Spleen (tissue), 11 donors: ENCODE measurements around the gene PCBP3. TPM values are rescaled to one million over a fixed set of nuclear protein-coding genes. Genes with fewer than 3 reads are reported as not detected.
"Not testable (repeated sequence)": the region's sequence is repeated elsewhere in the genome, so short reads cannot be mapped to it uniquely, and the experiment has no call there.

Experiments used
- DNase-seq: peaks from one replicate; pipeline ENCODE4 v3.0.0-alpha.2; 2020
- H3K27ac ChIP-seq, 8 donors: fragments of 200-600 bp; sonication (generic) in 7 of 8; 1 replicate in 4 of 8; 2 replicates in 4 of 8; pipeline versions ENCODE4 v1.5.0 to v1.8.0; 2016 to 2021; ENCODE audit warnings: inconsistent platforms in 4 of 8, mild to moderate bottlenecking in 4 of 8, moderate library complexity in 1 of 8
- H3K27me3 ChIP-seq, 7 donors: fragments of 200-600 bp; sonication (generic) in 6 of 7; replicated peaks in 1 of 7; 1 replicate in 4 of 7; 2 replicates in 3 of 7; pipeline versions ENCODE4 v1.5.0 to v1.8.0; 2016 to 2021; ENCODE audit warnings: inconsistent platforms in 3 of 7, mild to moderate bottlenecking in 1 of 7
- H3K36me3 ChIP-seq, 6 donors: fragments of 200-600 bp; sonication (generic) in 5 of 6; 1 replicate in 4 of 6; 2 replicates in 2 of 6; pipeline versions ENCODE4 v1.5.0 to v1.8.0; 2016 to 2021; ENCODE audit warnings: inconsistent platforms in 2 of 6
- H3K4me1 ChIP-seq, 6 donors: fragments of 200-600 bp; sonication (generic) in 5 of 6; 1 replicate in 3 of 6; 2 replicates in 3 of 6; pipeline versions ENCODE4 v1.5.0 to v1.8.0; 2016 to 2021; ENCODE audit warnings: inconsistent platforms in 3 of 6
- H3K4me3 ChIP-seq, 8 donors: fragments of 200-600 bp; sonication (generic) in 7 of 8; 1 replicate in 4 of 8; 2 replicates in 4 of 8; pipeline versions ENCODE4 v1.5.0 to v1.8.0; 2016 to 2021; ENCODE audit warnings: inconsistent platforms in 4 of 8, mild to moderate bottlenecking in 4 of 8, moderate library complexity in 2 of 8
- H3K9me3 ChIP-seq, 8 donors: fragments of 200-600 bp; sonication (generic) in 7 of 8; 1 replicate in 4 of 8; 2 replicates in 4 of 8; pipeline versions ENCODE4 v1.5.0 to v1.8.0; 2016 to 2021; ENCODE audit warnings: inconsistent platforms in 4 of 8
- CTCF ChIP-seq, 11 experiments: fragments of 200-600 bp in 7 of 11; fragments of 450-650 bp in 4 of 11; sonication (generic) in 4 of 11; IDR thresholded peaks in 8 of 11; conservative IDR thresholded peaks in 3 of 11; 1 replicate in 7 of 11; 2 replicates in 4 of 11; pipeline versions ENCODE4 v1.4.0 to v1.8.0; 2016 to 2021; ENCODE audit warnings: antibody characterized with exemption in 11 of 11, inconsistent platforms in 4 of 11, mild to moderate bottlenecking in 1 of 11
- POLR2A ChIP-seq, 3 donors: fragments of 450-650 bp; IDR thresholded peaks; one replicate each; pipeline ENCODE4 v1.5.1; 2017; ENCODE audit warnings: antibody characterized with exemption in 3 of 3, mild to moderate bottlenecking in 1 of 3
- POLR2AphosphoS5 ChIP-seq, 3 donors: sonication (generic); formaldehyde crosslinking; IDR thresholded peaks; one replicate each; pipeline ENCODE4 v1.5.1; 2017; ENCODE audit warnings: antibody characterized with exemption in 3 of 3
- WGBS, 5 donors: extraction: QIAGEN DNeasy Blood & Tissue Kit in 3 of 5; methylation state at CpG; one replicate each; pipeline versions ENCODE4 v1.1.5 to v1.1.7; 2013 to 2018; 5-methylcytosine and 5-hydroxymethylcytosine counted together
- intact Hi-C: fragments of 100-400 bp; cut with DNase I; formaldehyde crosslinking; loops from one replicate; pipeline ENCODE4 v1.15.0; 2023; ENCODE audit warnings: low total_unique reads
- polyA plus RNA-seq, 3 donors: library from polyadenylated mRNA; stranded (reverse); fragments of 200-250 nt; gene quantifications; one replicate each; pipeline ENCODE4 v1.2.1, GENCODE V29; 2013
- total RNA-seq, 7 donors: library from RNA; depleted of rRNA in 3 of 7; stranded (reverse); fragments of >200 nt in 3 of 7; fragmentation: NEBNext Ultra II Directional in 4 of 7; extraction: Animal tissue kit (Norgen Biotek cat#: 25700) in 4 of 7; gene quantifications; one replicate each; pipeline versions ENCODE4 v1.1.0 to v1.2.1, GENCODE V29; 2016 to 2021
- donor health status: healthy with polysubstance abuse.
- donor health status: DM: no; HTN: no; CAD: no; lungs with moderate emphysema.
- donor health status: DM: no; HTN: no; CAD: no.
- donor health status: Bipolar disorder and iron deficiency.
- donor health status: healthy.
- donor health status: DM: no; HTN: no; CAD: no.
- donor health status: DM: yes; HTN: yes; CAD: no.

PCBP3 gene
- total and polyA plus RNA-seq, 10 donors: 4.2 to 31.6 (median 15.2) TPM

- H3K27me3 ChIP-seq: no peaks in the 10 kb centered on the region
- no peaks in the 10 kb centered on the region for H3K9me3 ChIP-seq
- no peak overlapping the region for H3K27ac ChIP-seq
- peaks cover 0 to 4% (median 0%) of the 10 kb centered on the region in 6 donors for H3K4me1 ChIP-seq
- peak; percentile 6 for DNase-seq
- peaks cover 0 to 18% (median 0%) of the 10 kb centered on the region in 6 donors for H3K36me3 ChIP-seq
- TF ChIP-seq POLR2A (IDR thresholded peaks at IDR 0.05): no peak
- no peak for TF ChIP-seq POLR2AphosphoS5 (IDR thresholded peaks at IDR 0.05)
- TF ChIP-seq CTCF (IDR thresholded peaks at IDR 0.05 in 8 of 11, conservative IDR thresholded peaks at IDR 0.05 in 3 of 11): no peak
- no peak overlapping the region for H3K4me3 ChIP-seq
- WGBS, 5 donors: 72 to 87% (median 86%) methylated on average over 4 of the region's 4 CpGs
- intact Hi-C loops: no loop called here
Observed at GRCh38 chr21:45850181-45850580, 206.7 kb downstream of the PCBP3 start.

- intact Hi-C loops, H3K4me3 ChIP-seq, H3K9me3 ChIP-seq, H3K27me3 ChIP-seq, H3K4me1 ChIP-seq, H3K27ac ChIP-seq: not testable (repeated sequence)
- DNase-seq: peak; percentile 17
- peaks cover 0 to 19% (median 0%) of the 10 kb centered on the region in 6 donors for H3K36me3 ChIP-seq
- WGBS, 5 donors: 51 to 76% (median 75%) methylated on average over 4 to 5 of the region's 5 CpGs
Observed at GRCh38 chr21:45852386-45852785, 208.9 kb downstream of the PCBP3 start.

DNA sequence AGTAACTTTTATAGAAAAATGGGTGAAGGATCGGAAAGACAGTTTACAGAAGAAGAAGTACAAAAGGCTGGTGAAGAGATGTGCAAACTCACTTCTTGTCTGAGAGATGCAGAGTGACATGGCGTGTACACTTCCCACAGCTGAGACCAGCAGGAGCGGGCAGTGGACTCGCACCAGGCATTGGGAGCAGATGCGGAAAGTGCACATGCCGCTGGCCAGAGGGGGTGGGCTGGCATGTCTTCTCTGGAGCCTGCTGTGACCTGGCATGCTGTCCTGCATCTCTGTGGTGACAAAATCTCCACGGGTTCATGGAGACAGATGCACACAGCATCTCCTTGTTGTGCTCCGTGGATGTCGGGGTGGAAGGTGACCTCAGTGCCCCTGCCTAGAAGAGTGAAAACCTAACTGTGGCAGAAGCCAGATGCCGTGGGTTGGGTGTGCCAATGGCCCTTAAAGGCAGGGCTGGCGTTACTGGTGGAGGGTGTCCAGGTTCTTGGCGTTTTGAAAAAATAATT, 209.4 kb downstream of the PCBP3 start:
- TF ChIP-seq CTCF (IDR thresholded peaks at IDR 0.05 in 8 of 11, conservative IDR thresholded peaks at IDR 0.05 in 3 of 11) (no peak), POLR2AphosphoS5 (IDR thresholded peaks at IDR 0.05) (no peak), POLR2A (IDR thresholded peaks at IDR 0.05) (no peak)
- Histone ChIP-seq H3K9me3 (no peaks in the 10 kb centered on the region), H3K27me3 (no peaks in the 10 kb centered on the region), H3K36me3 (peaks cover 0 to 19% (median 0%) of the 10 kb centered on the region in 6 donors), H3K27ac (no peak overlapping the region), H3K4me3 (no peak overlapping the region), H3K4me1 (peaks cover 0 to 4% (median 0%) of the 10 kb centered on the region in 6 donors)
- peak; percentile 35 for DNase-seq
- 89 to 92% (median 89%) methylated on average over 12 of the region's 12 CpGs for WGBS, 5 donors
- intact Hi-C loops: no loop called here

- peaks cover 0 to 19% (median 0%) of the 10 kb centered on the region in 6 donors for H3K36me3 ChIP-seq
- H3K9me3 ChIP-seq: no peaks in the 10 kb centered on the region
- intact Hi-C loops: no loop called here
- H3K4me3 ChIP-seq: no peak overlapping the region
- peaks cover 0 to 4% (median 0%) of the 10 kb centered on the region in 6 donors for H3K4me1 ChIP-seq
- no peaks in the 10 kb centered on the region for H3K27me3 ChIP-seq
- 88 to 95% (median 94%) methylated on average over 19 of the region's 19 CpGs for WGBS, 5 donors
- TF ChIP-seq POLR2AphosphoS5 (IDR thresholded peaks at IDR 0.05) (no peak), CTCF (IDR thresholded peaks at IDR 0.05 in 8 of 11, conservative IDR thresholded peaks at IDR 0.05 in 3 of 11) (no peak), POLR2A (IDR thresholded peaks at IDR 0.05) (no peak)
- H3K27ac ChIP-seq: no peak overlapping the region
- DNase-seq: peak; percentile 23
Observed at GRCh38 chr21:45853703-45854342, 210.3 kb downstream of the PCBP3 start.
